Natural killer cell (primary cell): Measurements from ENCODE around the gene TNFRSF21. TPM values are rescaled to one million over a fixed set of nuclear protein-coding genes. Genes with fewer than 3 reads are reported as not detected.

ENCODE experiments used
- ATAC-seq, 3 donors: fragments of 150-1000 bp in 2 of 3; fragments of 200-7000 bp in 1 of 3; cut with Tn5 transposase; 1 replicate in 1 of 3; 2 replicates in 2 of 3; pipeline ENCODE4 v1.10.0; 2021; ENCODE audit warnings: mild to moderate bottlenecking in 2 of 3, moderate library complexity in 2 of 3
- DNase-seq, 2 donors: peaks; one replicate each; pipeline versions ENCODE4 v3.0.0 to v3.0.0-alpha.2; 2013 to 2021; ENCODE audit warnings: mixed read lengths in 1 of 2
- H3K27ac ChIP-seq: one replicate; pipeline ENCODE4 v1.5.1; 2013; ENCODE audit warnings: mild to moderate bottlenecking, low read length
- H3K27me3 ChIP-seq: one replicate; pipeline ENCODE4 v1.6.1; 2013; ENCODE audit warnings: low read length; ENCODE audit not compliant: control insufficient read depth, insufficient read depth
- H3K36me3 ChIP-seq: one replicate; pipeline ENCODE4 v1.6.1; 2013; ENCODE audit warnings: low read length; ENCODE audit not compliant: control insufficient read depth, insufficient read depth
- H3K4me1 ChIP-seq: one replicate; pipeline ENCODE4 v1.6.1; 2013; ENCODE audit warnings: low read length; ENCODE audit not compliant: control insufficient read depth, insufficient read depth
- H3K4me3 ChIP-seq: one replicate; pipeline ENCODE4 v1.5.1; 2013; ENCODE audit warnings: low read length
- H3K9me3 ChIP-seq: one replicate; pipeline ENCODE4 v1.6.1; 2013; ENCODE audit warnings: low read length; ENCODE audit not compliant: control insufficient read depth, insufficient read depth
- H3K27ac Mint-ChIP-seq, 2 donors: one replicate each; pipeline ENCODE4 v1.8.0; 2022; ENCODE audit warnings: mild to moderate bottlenecking in 2 of 2, mixed read lengths in 2 of 2, moderate library complexity in 1 of 2
- H3K27me3 Mint-ChIP-seq, 2 donors: one replicate each; pipeline ENCODE4 v1.8.0; 2022; ENCODE audit warnings: low read depth in 2 of 2, mixed read lengths in 2 of 2
- H3K36me3 Mint-ChIP-seq: one replicate; pipeline ENCODE4 v1.8.0; 2022; ENCODE audit warnings: mixed read lengths
- H3K4me1 Mint-ChIP-seq, 2 donors: one replicate each; pipeline ENCODE4 v1.8.0; 2022; ENCODE audit warnings: mixed read lengths in 2 of 2
- H3K4me3 Mint-ChIP-seq: one replicate; pipeline ENCODE4 v1.8.0; 2022; ENCODE audit warnings: mild to moderate bottlenecking, moderate library complexity, mixed read lengths
- H3K9me3 Mint-ChIP-seq, 2 donors: one replicate each; pipeline ENCODE4 v1.8.0; 2022; ENCODE audit warnings: mixed read lengths in 2 of 2
- CTCF ChIP-seq: fragments of 200-600 bp; IDR thresholded peaks from one replicate; pipeline ENCODE4 v1.8.0; 2022; ENCODE audit warnings: antibody characterized with exemption
- WGBS: methylation state at CpG from one replicate; pipeline ENCODE4 v1.1.7; 2013; ENCODE audit warnings: missing lambda C conversion rate; ENCODE audit not compliant: insufficient coverage; 5-methylcytosine and 5-hydroxymethylcytosine counted together
- intact Hi-C: fragments of 100-400 bp; cut with micrococcal nuclease; formaldehyde crosslinking; loops from one replicate; pipeline ENCODE4 v1.14.2; 2022
- total RNA-seq, 4 donors: library from RNA; stranded (reverse); fragments of 120-200 nt in 1 of 4; gene quantifications; one replicate each; pipeline versions ENCODE4 v1.2.3 to v1.2.4, GENCODE V29; 2013 to 2022

TNFRSF21 gene
- total RNA-seq, 3 donors from 2014 or later (not counting 1 experiment from before 2014, with no cell fraction given), result 0.58 to 0.92 TPM; not detected in 1

GRCh38 chr6:47251396-47251795 is 58.3 kb downstream of the TNFRSF21 start:
- Mint-ChIP-seq H3K9me3 (no peaks in the 10 kb centered on the region), H3K27me3 (no peaks in the 10 kb centered on the region), H3K36me3 (no peaks in the 10 kb centered on the region), H3K4me1 (peaks cover 0 to 5% of the 10 kb centered on the region in 2 donors), H3K4me3 (no peak overlapping the region), H3K27ac (no peak overlapping the region)
- no peak for TF ChIP-seq CTCF
- Histone ChIP-seq H3K4me1 (no peaks in the 10 kb centered on the region), H3K4me3 (no peak overlapping the region), H3K36me3 (no peaks in the 10 kb centered on the region), H3K9me3 (no peaks in the 10 kb centered on the region), H3K27me3 (no peaks in the 10 kb centered on the region), H3K27ac (no peak overlapping the region)
- DNase-seq, result no peak
- no peak for ATAC-seq
- intact Hi-C loops, result no loop called here
- WGBS, result 71% methylated on average over 5 of the region's 5 CpGs

GRCh38 chr6:47250302-47250701 is 59.4 kb downstream of the TNFRSF21 start:
- Histone ChIP-seq H3K36me3 (no peaks in the 10 kb centered on the region), H3K9me3 (no peaks in the 10 kb centered on the region), H3K4me3 (no peak overlapping the region), H3K27ac (no peak overlapping the region), H3K27me3 (no peaks in the 10 kb centered on the region), H3K4me1 (no peaks in the 10 kb centered on the region)
- no peak for DNase-seq
- Mint-ChIP-seq H3K9me3 (no peaks in the 10 kb centered on the region), H3K27ac (no peak overlapping the region), H3K27me3 (no peaks in the 10 kb centered on the region), H3K36me3 (no peaks in the 10 kb centered on the region), H3K4me3 (no peak overlapping the region), H3K4me1 (peaks cover 0 to 5% of the 10 kb centered on the region in 2 donors)
- no peak for ATAC-seq
- intact Hi-C loops, result no loop called here
- whole genome bisulfite sequencing, result 94% methylated on average over 1 of the region's 1 CpG
- no peak for TF ChIP-seq CTCF

GRCh38 chr6:47248446-47248845 is 61.3 kb downstream of the TNFRSF21 start:
- no peak for TF ChIP-seq CTCF
- no peaks in the 10 kb centered on the region for H3K27me3 Mint-ChIP-seq
- H3K4me1 Mint-ChIP-seq, result peaks cover 0 to 5% of the 10 kb centered on the region in 2 donors
- no peak overlapping the region for H3K27ac Mint-ChIP-seq
- Histone ChIP-seq H3K27ac (no peak overlapping the region), H3K9me3 (no peaks in the 10 kb centered on the region), H3K4me3 (no peak overlapping the region), H3K4me1 (no peaks in the 10 kb centered on the region), H3K27me3 (no peaks in the 10 kb centered on the region), H3K36me3 (no peaks in the 10 kb centered on the region)
- WGBS, result no CpG with 5 or more reads among the region's 1 CpG
- H3K9me3 Mint-ChIP-seq, result no peaks in the 10 kb centered on the region
- DNase-seq (no peak), ATAC-seq (no peak)
- no peak overlapping the region for H3K4me3 Mint-ChIP-seq
- H3K36me3 Mint-ChIP-seq, result no peaks in the 10 kb centered on the region
- intact Hi-C loops, result no loop called here

GRCh38 chr6:47247227-47247797 is 62.4 kb downstream of the TNFRSF21 start:
- Histone ChIP-seq H3K27ac (no peak overlapping the region), H3K9me3 (no peaks in the 10 kb centered on the region), H3K36me3 (no peaks in the 10 kb centered on the region), H3K27me3 (no peaks in the 10 kb centered on the region), H3K4me3 (no peak overlapping the region), H3K4me1 (peaks cover 2% of the 10 kb centered on the region)
- no peak for DNase-seq
- H3K4me1 Mint-ChIP-seq, result peaks cover 0 to 8% of the 10 kb centered on the region in 2 donors
- no peaks in the 10 kb centered on the region for H3K27me3 Mint-ChIP-seq
- H3K9me3 Mint-ChIP-seq, result no peaks in the 10 kb centered on the region
- no peak overlapping the region for H3K4me3 Mint-ChIP-seq
- no peak for ATAC-seq
- intact Hi-C loops, result no loop called here
- WGBS, result 45% methylated on average over 2 of the region's 2 CpGs
- peak overlapping the region in 1 of 2 donors; percentile 21 for H3K27ac Mint-ChIP-seq
- no peak for TF ChIP-seq CTCF
- no peaks in the 10 kb centered on the region for H3K36me3 Mint-ChIP-seq
